Neural cell (in vitro differentiated cells): ENCODE measurements around the gene ARRB1. TPM values are rescaled to one million over a fixed set of nuclear protein-coding genes. Genes with fewer than 3 reads are reported as not detected.

ENCODE experiments used
- H2AFZ ChIP-seq: fragments of 200-600, 300-800 bp; sonication (generic), shearing (Covaris generic); 2 replicates; pipeline ENCODE4 v1.6.0; 2014; ENCODE audit warnings: low read depth, mild to moderate bottlenecking, antibody characterized with exemption, low read length, moderate library complexity
- H3F3A ChIP-seq: fragments of 200-600 bp; shearing (Covaris generic); 2 replicates; pipeline ENCODE4 v1.6.1; 2016; ENCODE audit warnings: mild to moderate bottlenecking, moderate library complexity, mixed read lengths, antibody characterized with exemption, low read length; ENCODE audit not compliant: insufficient read depth, poor library complexity, severe bottlenecking
- H3K27ac ChIP-seq: fragments of 200-600, 300-800 bp; sonication (generic), shearing (Covaris generic); 2 replicates; pipeline ENCODE4 v1.5.1; 2014; ENCODE audit warnings: mild to moderate bottlenecking, low read length, moderate library complexity
- H3K27me3 ChIP-seq: fragments of 300-800, 200-600 bp; sonication (generic), shearing (Covaris generic); 2 replicates; pipeline ENCODE4 v1.6.0; 2014; ENCODE audit warnings: mild to moderate bottlenecking, low read depth, low read length, moderate library complexity; ENCODE audit not compliant: insufficient read depth
- H3K36me3 ChIP-seq: fragments of 300-800, 200-600 bp; sonication (generic), shearing (Covaris generic); 2 replicates; pipeline ENCODE4 v1.5.1; 2014; ENCODE audit warnings: mild to moderate bottlenecking, antibody characterized with exemption, low read length, moderate library complexity; ENCODE audit not compliant: insufficient read depth
- H3K4me2 ChIP-seq: fragments of 300-800, 200-600 bp; sonication (generic), shearing (Covaris generic); 2 replicates; pipeline ENCODE4 v1.6.0; 2014; ENCODE audit warnings: mild to moderate bottlenecking, low read length
- H3K4me3 ChIP-seq: fragments of 300-800, 200-600 bp; sonication (generic), shearing (Covaris generic); 2 replicates; pipeline ENCODE4 v1.5.1; 2014; ENCODE audit warnings: mild to moderate bottlenecking, low read length, moderate library complexity
- H3K79me2 ChIP-seq: fragments of 200-600 bp; shearing (Covaris generic); replicated peaks from 2 replicates; pipeline ENCODE4 v1.6.0; 2014; ENCODE audit warnings: mild to moderate bottlenecking, low read length, moderate library complexity; ENCODE audit not compliant: insufficient read depth
- H3K9ac ChIP-seq: fragments of 300-800, 200-600 bp; sonication (generic), shearing (Covaris generic); 2 replicates; pipeline ENCODE4 v1.6.1; 2016; ENCODE audit warnings: mild to moderate bottlenecking, low read length, mixed read lengths
- H3K9me2 ChIP-seq: fragments of 200-600 bp; shearing (Covaris generic); 2 replicates; pipeline ENCODE4 v1.6.1; 2016; ENCODE audit warnings: mild to moderate bottlenecking, low read length, mixed read lengths; ENCODE audit not compliant: insufficient read depth
- H3K9me3 ChIP-seq: fragments of 200-600, 300-800 bp; sonication (generic), shearing (Covaris generic); 2 replicates; pipeline ENCODE4 v1.6.1; 2016; ENCODE audit warnings: mild to moderate bottlenecking, mixed run types, low read length, moderate library complexity, mixed read lengths
- H4K20me1 ChIP-seq: fragments of 200-600 bp; shearing (Covaris generic); 2 replicates; pipeline ENCODE4 v1.6.1; 2016; ENCODE audit warnings: mild to moderate bottlenecking, mixed run types; ENCODE audit not compliant: insufficient read depth
- EP300 ChIP-seq: fragments of 450-650 bp; conservative IDR thresholded peaks from 2 replicates; pipeline ENCODE4 v1.6.1; 2014; ENCODE audit warnings: antibody characterized with exemption, mild to moderate bottlenecking, moderate library complexity; ENCODE audit not compliant: poor library complexity, severe bottlenecking
- EZH2 ChIP-seq: fragments of 200-600, 300-800 bp; shearing (Covaris generic), sonication (generic); IDR thresholded peaks from 2 replicates; pipeline ENCODE4 v1.6.1; 2014; ENCODE audit warnings: antibody characterized with exemption, low read length, borderline replicate concordance, mild to moderate bottlenecking; ENCODE audit not compliant: insufficient read depth, poor library complexity, severe bottlenecking
- MXI1 ChIP-seq: fragments of 450-650 bp; conservative IDR thresholded peaks from 2 replicates; pipeline ENCODE4 v1.6.1; 2014; ENCODE audit warnings: antibody characterized with exemption, mild to moderate bottlenecking; ENCODE audit not compliant: poor library complexity, severe bottlenecking
- POLR2AphosphoS5 ChIP-seq: IDR thresholded peaks from 2 replicates; pipeline ENCODE4 v1.6.1; 2012
- RAD21 ChIP-seq: fragments of 450-650 bp; conservative IDR thresholded peaks from 2 replicates; pipeline ENCODE4 v1.6.1; 2014; ENCODE audit warnings: antibody characterized with exemption, mild to moderate bottlenecking, moderate library complexity
- SMC3 ChIP-seq: fragments of 450-650 bp; conservative IDR thresholded peaks from 2 replicates; pipeline ENCODE4 v1.6.1; 2014; ENCODE audit warnings: antibody characterized with exemption, mild to moderate bottlenecking, moderate library complexity; ENCODE audit not compliant: poor library complexity
- TAF1 ChIP-seq: IDR thresholded peaks from 2 replicates; pipeline ENCODE4 v1.6.1; 2012; ENCODE audit warnings: low read depth
- polyA plus RNA-seq: library from polyadenylated mRNA; depleted of rRNA; stranded (reverse); fragments of >200 nt; gene quantifications from 2 replicates; pipeline ENCODE4 v1.2.3, GENCODE V29; 2014
- TF ChIP-seq, protein P1 (sequence below): IDR thresholded peaks from 2 replicates; pipeline ENCODE4 v1.6.1; 2012; ENCODE audit warnings: borderline replicate concordance
- TF ChIP-seq, protein P2 (sequence below): fragments of 450-650 bp; IDR thresholded peaks from 2 replicates; pipeline ENCODE4 v1.5.1; 2014; ENCODE audit warnings: antibody characterized with exemption, mild to moderate bottlenecking, moderate library complexity; ENCODE audit not compliant: poor library complexity, severe bottlenecking

The ARRB1 gene
- polyA plus RNA-seq, 1 donor from 2014 or later = 5.7 TPM

DNA sequence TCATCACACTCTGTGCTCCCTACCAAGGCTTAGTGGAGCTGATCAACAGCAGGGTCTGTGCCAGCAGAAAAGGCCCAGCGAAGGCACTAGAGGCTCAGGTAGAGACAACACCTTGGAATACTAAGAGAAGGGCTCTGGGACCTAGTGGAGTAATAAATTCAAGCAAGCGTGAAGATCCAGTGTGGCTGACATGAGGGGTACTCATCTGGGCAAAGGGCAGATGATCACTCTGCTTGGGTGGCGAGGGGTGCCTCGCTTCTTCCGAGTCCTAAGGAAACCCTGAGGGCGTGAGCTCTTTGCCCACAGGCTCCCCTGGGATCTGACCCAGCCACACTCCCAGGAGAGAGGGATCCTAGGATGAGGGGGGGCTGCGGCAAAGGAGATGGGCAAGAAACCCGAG lies 114.4 kb downstream of the ARRB1 start (continued):
- no peak for TF ChIP-seq EP300
- no peak for TF ChIP-seq TAF1

GRCh38 chr11:75236062-75236461 lies 115.4 kb downstream of the ARRB1 start:
- peaks cover 24% of the 10 kb centered on the region for H3K27me3 ChIP-seq
- H4K20me1 ChIP-seq = no peaks in the 10 kb centered on the region
- no peaks in the 10 kb centered on the region for H3K79me2 ChIP-seq
- no peak overlapping the region for H3K27ac ChIP-seq
- H3K9ac ChIP-seq = no peak overlapping the region
- H3K36me3 ChIP-seq = no peaks in the 10 kb centered on the region
- TF ChIP-seq RAD21 (no peak), TAF1 (no peak), POLR2AphosphoS5 (no peak), EP300 (no peak), SMC3 (no peak), MXI1 (no peak), EZH2 (no peak)
- TF ChIP-seq, protein P1, sequence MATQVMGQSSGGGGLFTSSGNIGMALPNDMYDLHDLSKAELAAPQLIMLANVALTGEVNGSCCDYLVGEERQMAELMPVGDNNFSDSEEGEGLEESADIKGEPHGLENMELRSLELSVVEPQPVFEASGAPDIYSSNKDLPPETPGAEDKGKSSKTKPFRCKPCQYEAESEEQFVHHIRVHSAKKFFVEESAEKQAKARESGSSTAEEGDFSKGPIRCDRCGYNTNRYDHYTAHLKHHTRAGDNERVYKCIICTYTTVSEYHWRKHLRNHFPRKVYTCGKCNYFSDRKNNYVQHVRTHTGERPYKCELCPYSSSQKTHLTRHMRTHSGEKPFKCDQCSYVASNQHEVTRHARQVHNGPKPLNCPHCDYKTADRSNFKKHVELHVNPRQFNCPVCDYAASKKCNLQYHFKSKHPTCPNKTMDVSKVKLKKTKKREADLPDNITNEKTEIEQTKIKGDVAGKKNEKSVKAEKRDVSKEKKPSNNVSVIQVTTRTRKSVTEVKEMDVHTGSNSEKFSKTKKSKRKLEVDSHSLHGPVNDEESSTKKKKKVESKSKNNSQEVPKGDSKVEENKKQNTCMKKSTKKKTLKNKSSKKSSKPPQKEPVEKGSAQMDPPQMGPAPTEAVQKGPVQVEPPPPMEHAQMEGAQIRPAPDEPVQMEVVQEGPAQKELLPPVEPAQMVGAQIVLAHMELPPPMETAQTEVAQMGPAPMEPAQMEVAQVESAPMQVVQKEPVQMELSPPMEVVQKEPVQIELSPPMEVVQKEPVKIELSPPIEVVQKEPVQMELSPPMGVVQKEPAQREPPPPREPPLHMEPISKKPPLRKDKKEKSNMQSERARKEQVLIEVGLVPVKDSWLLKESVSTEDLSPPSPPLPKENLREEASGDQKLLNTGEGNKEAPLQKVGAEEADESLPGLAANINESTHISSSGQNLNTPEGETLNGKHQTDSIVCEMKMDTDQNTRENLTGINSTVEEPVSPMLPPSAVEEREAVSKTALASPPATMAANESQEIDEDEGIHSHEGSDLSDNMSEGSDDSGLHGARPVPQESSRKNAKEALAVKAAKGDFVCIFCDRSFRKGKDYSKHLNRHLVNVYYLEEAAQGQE = no peak
- TF ChIP-seq, protein P2, sequence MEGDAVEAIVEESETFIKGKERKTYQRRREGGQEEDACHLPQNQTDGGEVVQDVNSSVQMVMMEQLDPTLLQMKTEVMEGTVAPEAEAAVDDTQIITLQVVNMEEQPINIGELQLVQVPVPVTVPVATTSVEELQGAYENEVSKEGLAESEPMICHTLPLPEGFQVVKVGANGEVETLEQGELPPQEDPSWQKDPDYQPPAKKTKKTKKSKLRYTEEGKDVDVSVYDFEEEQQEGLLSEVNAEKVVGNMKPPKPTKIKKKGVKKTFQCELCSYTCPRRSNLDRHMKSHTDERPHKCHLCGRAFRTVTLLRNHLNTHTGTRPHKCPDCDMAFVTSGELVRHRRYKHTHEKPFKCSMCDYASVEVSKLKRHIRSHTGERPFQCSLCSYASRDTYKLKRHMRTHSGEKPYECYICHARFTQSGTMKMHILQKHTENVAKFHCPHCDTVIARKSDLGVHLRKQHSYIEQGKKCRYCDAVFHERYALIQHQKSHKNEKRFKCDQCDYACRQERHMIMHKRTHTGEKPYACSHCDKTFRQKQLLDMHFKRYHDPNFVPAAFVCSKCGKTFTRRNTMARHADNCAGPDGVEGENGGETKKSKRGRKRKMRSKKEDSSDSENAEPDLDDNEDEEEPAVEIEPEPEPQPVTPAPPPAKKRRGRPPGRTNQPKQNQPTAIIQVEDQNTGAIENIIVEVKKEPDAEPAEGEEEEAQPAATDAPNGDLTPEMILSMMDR = no peak
- H3K9me2 ChIP-seq = no peaks in the 10 kb centered on the region
- no peaks in the 10 kb centered on the region for H3K9me3 ChIP-seq
- H3K4me3 ChIP-seq = no peak overlapping the region
- no peaks in the 10 kb centered on the region for H3F3A ChIP-seq
- no peak overlapping the region for H2AFZ ChIP-seq
- H3K4me2 ChIP-seq = no peak overlapping the region

- Histone ChIP-seq H4K20me1 (no peaks in the 10 kb centered on the region), H3F3A (no peaks in the 10 kb centered on the region), H3K4me3 (no peak overlapping the region), H3K9me3 (no peaks in the 10 kb centered on the region), H3K9ac (no peak overlapping the region), H3K27ac (no peak overlapping the region), H3K27me3 (peaks cover 4% of the 10 kb centered on the region), H3K36me3 (no peaks in the 10 kb centered on the region), H2AFZ (no peak overlapping the region), H3K4me2 (no peak overlapping the region), H3K79me2 (no peaks in the 10 kb centered on the region), H3K9me2 (no peaks in the 10 kb centered on the region)
- TF ChIP-seq MXI1 (no peak), SMC3 (no peak), EP300 (no peak), EZH2 (no peak), RAD21 (no peak)
- TF ChIP-seq, protein P2 = no peak
These were observed 117.7 kb downstream of the ARRB1 start for GRCh38 chr11:75233754-75234172.
